ENCODE measurements around the gene SMAGP. TPM values are rescaled to one million over a fixed set of nuclear protein-coding genes. Genes with fewer than 3 reads are reported as not detected.
"Not testable (repeated sequence)": the region's sequence is repeated elsewhere in the genome, so short reads cannot be mapped to it uniquely, and the experiment has no call there.

SMAGP gene
- total RNA-seq, 1 donor from 2014 or later: 27.4 TPM

DNA sequence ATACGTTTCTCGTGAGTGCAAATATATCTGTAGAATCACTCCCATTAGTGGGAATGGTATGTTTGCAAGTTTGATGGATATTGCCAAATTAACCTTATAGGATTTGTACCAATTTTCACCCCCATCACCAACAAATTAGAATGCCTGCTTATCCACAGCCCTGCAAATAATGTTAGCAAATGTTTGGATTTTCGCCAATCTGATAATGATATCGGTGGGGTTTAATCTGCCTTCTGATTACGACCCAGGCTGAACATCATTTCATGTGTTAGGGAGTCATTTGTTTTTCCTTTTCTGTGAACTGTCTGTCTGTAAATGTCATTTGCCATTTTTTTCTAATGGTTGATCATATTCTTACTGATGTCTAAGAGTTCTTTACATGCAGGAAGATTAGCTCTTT lies 35.7 kb downstream of the SMAGP start:
- H3K9me3 ChIP-seq: no peaks in the 10 kb centered on the region
- intact Hi-C loops (cut with DNase I): no loop called here
- no peaks in the 10 kb centered on the region for H3K36me3 ChIP-seq
- peaks cover 0 to 3% of the 10 kb centered on the region in 2 donors for H3K4me1 ChIP-seq
- H3K27me3 ChIP-seq: no peaks in the 10 kb centered on the region
- DNase-seq (ENCODE audit: low spot score in 2 of 2): no peak
- no peak overlapping the region for H3K27ac ChIP-seq
- H3K4me3 ChIP-seq: no peak overlapping the region
- TF ChIP-seq CTCF (IDR thresholded peaks at IDR 0.05): no peak

DNA sequence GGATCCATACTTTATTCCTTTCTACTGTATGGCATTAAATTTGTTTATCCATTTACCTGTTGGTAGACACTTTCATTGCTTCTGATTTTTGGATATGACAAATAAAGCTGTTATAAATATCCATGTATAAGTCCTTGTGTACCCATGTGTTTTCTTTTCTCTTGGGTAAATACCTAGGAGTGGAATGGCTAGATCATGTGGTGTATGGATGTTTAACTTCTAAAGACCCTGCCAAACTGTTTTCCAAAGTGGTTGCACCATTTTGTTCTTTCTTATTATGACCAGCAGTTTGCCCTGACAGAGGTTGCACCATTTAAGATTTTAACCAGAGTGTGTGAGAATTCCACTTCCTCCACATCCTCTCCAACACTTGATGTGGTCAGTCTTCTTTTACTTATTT lies 37.6 kb downstream of the SMAGP start:
- Histone ChIP-seq H3K36me3 (no peaks in the 10 kb centered on the region), H3K27me3 (no peaks in the 10 kb centered on the region), H3K9me3 (no peaks in the 10 kb centered on the region), H3K4me3 (no peak overlapping the region), H3K4me1 (no peaks in the 10 kb centered on the region), H3K27ac (no peak overlapping the region)
- intact Hi-C loops (cut with DNase I): no loop called here
- no peak for DNase-seq (ENCODE audit: low spot score in 2 of 2)
- no peak for TF ChIP-seq CTCF (IDR thresholded peaks at IDR 0.05)

GRCh38 chr12:51229116-51229809 lies 41.0 kb downstream of the SMAGP start:
- Histone ChIP-seq H3K4me3 (no peak overlapping the region), H3K4me1 (no peaks in the 10 kb centered on the region), H3K27me3 (no peaks in the 10 kb centered on the region), H3K27ac (no peak overlapping the region), H3K36me3 (peaks cover 0 to under 1% of the 10 kb centered on the region in 2 donors), H3K9me3 (no peaks in the 10 kb centered on the region)
- no peak for DNase-seq (ENCODE audit: low spot score in 2 of 2)
- intact Hi-C loops (cut with DNase I): no loop called here
- no peak for TF ChIP-seq CTCF (IDR thresholded peaks at IDR 0.05)

DNA sequence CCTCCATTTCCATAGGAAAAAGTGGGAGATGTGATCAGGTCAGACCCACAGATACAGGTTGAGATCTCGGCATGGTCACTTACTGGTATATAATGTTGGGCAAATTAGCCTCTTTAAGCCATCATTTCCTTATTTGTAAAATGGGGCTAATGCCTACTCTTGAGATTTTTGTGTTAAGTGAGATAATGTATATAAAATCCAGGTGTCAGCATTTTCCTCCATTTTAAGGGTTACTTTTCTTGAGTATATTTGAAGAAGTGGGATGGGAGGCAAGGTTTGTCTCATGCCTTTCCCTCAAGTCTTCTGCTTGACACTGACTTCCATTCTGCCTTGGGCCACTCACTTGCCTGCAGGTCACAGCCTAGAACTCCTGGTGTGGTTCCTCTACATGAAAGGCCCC lies 42.3 kb downstream of the SMAGP start:
- DNase-seq (ENCODE audit: low spot score in 2 of 2): no peak
- no peak overlapping the region for H3K4me3 ChIP-seq
- no peaks in the 10 kb centered on the region for H3K9me3 ChIP-seq
- TF ChIP-seq CTCF (IDR thresholded peaks at IDR 0.05): no peak
- peaks cover 0 to 4% of the 10 kb centered on the region in 2 donors for H3K36me3 ChIP-seq
- intact Hi-C loops (cut with DNase I): no loop called here
- H3K27me3 ChIP-seq: no peaks in the 10 kb centered on the region
- no peak overlapping the region for H3K27ac ChIP-seq
- H3K4me1 ChIP-seq: no peaks in the 10 kb centered on the region

DNA sequence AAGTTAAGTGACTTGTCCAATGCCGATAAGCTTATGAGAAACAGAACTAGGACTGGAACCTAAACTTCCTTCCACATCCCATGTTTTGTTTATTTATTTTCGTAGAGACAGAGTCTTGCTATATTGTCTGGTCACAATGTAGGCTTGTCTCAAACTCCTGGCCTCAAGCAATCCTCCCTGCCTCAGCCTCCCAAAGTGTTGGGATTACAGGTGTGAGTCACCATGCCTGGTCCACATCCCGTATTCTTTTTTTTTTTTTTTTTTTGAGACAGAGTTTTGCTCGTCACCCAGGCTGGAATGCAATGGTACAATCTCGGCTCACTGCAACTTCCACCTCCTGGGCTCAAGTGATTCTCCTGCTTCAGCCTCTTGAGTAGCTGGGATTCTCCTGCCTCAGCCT lies 43.1 kb downstream of the SMAGP start:
- H3K4me3 ChIP-seq; H3K27me3 ChIP-seq; H3K4me1 ChIP-seq; H3K9me3 ChIP-seq; H3K27ac ChIP-seq; intact Hi-C loops (cut with DNase I); H3K36me3 ChIP-seq; DNase-seq (ENCODE audit: low spot score in 2 of 2): not testable (repeated sequence)

- intact Hi-C loops (cut with DNase I): no loop called here
- H3K4me1 ChIP-seq: no peaks in the 10 kb centered on the region
- no peak overlapping the region for H3K4me3 ChIP-seq
- no peak overlapping the region for H3K27ac ChIP-seq
- no peaks in the 10 kb centered on the region for H3K9me3 ChIP-seq
- TF ChIP-seq CTCF (IDR thresholded peaks at IDR 0.05): no peak
- no peaks in the 10 kb centered on the region for H3K27me3 ChIP-seq
- H3K36me3 ChIP-seq: peaks cover 0 to 4% of the 10 kb centered on the region in 2 donors
- DNase-seq (ENCODE audit: low spot score in 2 of 2): no peak
These were observed 44.4 kb downstream of the SMAGP start for GRCh38 chr12:51225771-51226170.

Measured in ascending aorta (tissue), 2 donors.